Measurements from ENCODE around the gene GPR39. TPM values are rescaled to one million over a fixed set of nuclear protein-coding genes. Genes with fewer than 3 reads are reported as not detected.

GPR39 gene
- total and polyA plus RNA-seq, 2 donors (not counting 3 experiments of a cell fraction or from before 2014, with no cell fraction given) = 0.03 to 0.20 TPM

GRCh38 chr2:132468821-132469675, 52.4 kb downstream of the GPR39 start:
- no peaks in the 10 kb centered on the region for H3K27me3 ChIP-seq (ENCODE audit: control insufficient read depth in 2 of 2, insufficient read depth in 2 of 2, low read length in 2 of 2)
- dilution Hi-C loops (cut with MboI; ENCODE audit: extremely low pct_ligation_motif_present, low sequenced_read_pairs) = no loop called here
- H3K4me3 ChIP-seq (replicated peaks in 1 of 3; ENCODE audit: insufficient read depth in 1 of 3, low read depth in 1 of 3, low read length in 3 of 3) = no peak overlapping the region
- no peak overlapping the region for H3K4me2 ChIP-seq (ENCODE audit: insufficient read depth, low read length)
- intact Hi-C loops (cut with micrococcal nuclease) = no loop called here
- no peak for TF ChIP-seq JUN (IDR thresholded peaks at IDR 0.05; ENCODE audit: borderline replicate concordance, insufficient read depth, insufficient read length, low read depth)
- TF ChIP-seq, protein P1, sequence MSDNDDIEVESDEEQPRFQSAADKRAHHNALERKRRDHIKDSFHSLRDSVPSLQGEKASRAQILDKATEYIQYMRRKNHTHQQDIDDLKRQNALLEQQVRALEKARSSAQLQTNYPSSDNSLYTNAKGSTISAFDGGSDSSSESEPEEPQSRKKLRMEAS (IDR thresholded peaks at IDR 0.05; ENCODE audit: insufficient read depth, insufficient read length) = no peak
- TF ChIP-seq, protein P2, sequence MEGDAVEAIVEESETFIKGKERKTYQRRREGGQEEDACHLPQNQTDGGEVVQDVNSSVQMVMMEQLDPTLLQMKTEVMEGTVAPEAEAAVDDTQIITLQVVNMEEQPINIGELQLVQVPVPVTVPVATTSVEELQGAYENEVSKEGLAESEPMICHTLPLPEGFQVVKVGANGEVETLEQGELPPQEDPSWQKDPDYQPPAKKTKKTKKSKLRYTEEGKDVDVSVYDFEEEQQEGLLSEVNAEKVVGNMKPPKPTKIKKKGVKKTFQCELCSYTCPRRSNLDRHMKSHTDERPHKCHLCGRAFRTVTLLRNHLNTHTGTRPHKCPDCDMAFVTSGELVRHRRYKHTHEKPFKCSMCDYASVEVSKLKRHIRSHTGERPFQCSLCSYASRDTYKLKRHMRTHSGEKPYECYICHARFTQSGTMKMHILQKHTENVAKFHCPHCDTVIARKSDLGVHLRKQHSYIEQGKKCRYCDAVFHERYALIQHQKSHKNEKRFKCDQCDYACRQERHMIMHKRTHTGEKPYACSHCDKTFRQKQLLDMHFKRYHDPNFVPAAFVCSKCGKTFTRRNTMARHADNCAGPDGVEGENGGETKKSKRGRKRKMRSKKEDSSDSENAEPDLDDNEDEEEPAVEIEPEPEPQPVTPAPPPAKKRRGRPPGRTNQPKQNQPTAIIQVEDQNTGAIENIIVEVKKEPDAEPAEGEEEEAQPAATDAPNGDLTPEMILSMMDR (IDR thresholded peaks at IDR 0.05; ENCODE audit: extremely low read depth in 1 of 2, insufficient read depth in 1 of 2, low read depth in 1 of 2, low read length in 2 of 2) = no peak
- no peak for TF ChIP-seq MYC (IDR thresholded peaks at IDR 0.05; ENCODE audit: low read depth, low read length)
- TF ChIP-seq GATA2 (IDR thresholded peaks at IDR 0.05; ENCODE audit: insufficient read depth, insufficient read length, low read depth, low read length) = no peak
- TF ChIP-seq FOS (IDR thresholded peaks at IDR 0.05; ENCODE audit: borderline replicate concordance, insufficient read depth, low read length) = no peak
- TF ChIP-seq EZH2 (IDR thresholded peaks at IDR 0.05; ENCODE audit: borderline replicate concordance, low read depth, low read length, severe bottlenecking) = no peak
- no peak for TF ChIP-seq POLR2A (IDR thresholded peaks at IDR 0.05; ENCODE audit: low read depth, low read length)
- no peak for TF ChIP-seq POLR2AphosphoS5 (IDR thresholded peaks at IDR 0.05; ENCODE audit: insufficient read depth, low read depth, low read length)
- no peaks in the 10 kb centered on the region for H3K79me2 ChIP-seq (ENCODE audit: control insufficient read depth, insufficient read depth, low read length)
- H2AFZ ChIP-seq (ENCODE audit: low read depth, low read length) = no peak overlapping the region
- H3K9me1 ChIP-seq (replicated peaks; ENCODE audit: control insufficient read depth, extremely low read depth, insufficient read depth, low read length) = no peaks in the 10 kb centered on the region
- H4K20me1 ChIP-seq (replicated peaks; ENCODE audit: control insufficient read depth, extremely low read depth, insufficient read depth, low read length) = no peaks in the 10 kb centered on the region
- H3K4me1 ChIP-seq (ENCODE audit: control insufficient read depth, extremely low read depth, insufficient read depth, low read length) = no peaks in the 10 kb centered on the region
- POLR2A ChIA-PET = no interaction called here
- no peaks in the 10 kb centered on the region for H3K36me3 ChIP-seq (ENCODE audit: control insufficient read depth in 2 of 2, extremely low read depth in 1 of 2, insufficient read depth in 2 of 2, low read length in 2 of 2)
- H3K9ac ChIP-seq (replicated peaks; ENCODE audit: extremely low read depth, insufficient read depth, low read length) = no peak overlapping the region
- FAIRE-seq (no peak), DNase-seq (ENCODE audit: low read depth, low spot score) (no peak)
- BruUV-seq (replicated peaks) = no TSS peak
- peaks cover 6% of the 10 kb centered on the region for H3K9me3 ChIP-seq (replicated peaks; ENCODE audit: control insufficient read depth, insufficient read depth, low read length)
- H3K27ac ChIP-seq (ENCODE audit: insufficient read depth, low read depth, low read length) = no peak overlapping the region
- CTCF ChIA-PET = no interaction called here
